Activated naive CD4-positive, alpha-beta T cell treated with anti-CD3 and anti-CD28 coated beads, Interleukin-2, amount 10 ng/mL, durations not matched to agents 7 days and 5 days (primary cell): Measurements from ENCODE around the gene HMGN5.

ENCODE experiments used
- CTCF ChIA-PET: fragments of 350-600 bp; sonication (Branson Sonifier 250); formaldehyde crosslinking; loops from one replicate; lab custom pipeline; 2021; ENCODE audit warnings: antibody characterized with exemption; lab: Charles Lee
- DNase-seq: peaks from one replicate; pipeline ENCODE4 v3.0.0-alpha.2; 2020
- H3K27ac Mint-ChIP-seq: one replicate; pipeline ENCODE4 v1.8.0; 2021; ENCODE audit warnings: mild to moderate bottlenecking, moderate library complexity, mixed read lengths
- H3K27me3 Mint-ChIP-seq: one replicate; pipeline ENCODE4 v1.8.0; 2021; ENCODE audit warnings: mild to moderate bottlenecking, mixed read lengths
- H3K36me3 Mint-ChIP-seq: one replicate; pipeline ENCODE4 v1.8.0; 2021; ENCODE audit warnings: mixed read lengths
- H3K4me1 Mint-ChIP-seq: one replicate; pipeline ENCODE4 v1.8.0; 2021; ENCODE audit warnings: mixed read lengths
- H3K4me3 Mint-ChIP-seq: one replicate; pipeline ENCODE4 v1.8.0; 2021; ENCODE audit warnings: mild to moderate bottlenecking, moderate library complexity, mixed read lengths
- H3K9me3 Mint-ChIP-seq: one replicate; pipeline ENCODE4 v1.8.0; 2021; ENCODE audit warnings: mixed read lengths

Gene HMGN5, protein sequence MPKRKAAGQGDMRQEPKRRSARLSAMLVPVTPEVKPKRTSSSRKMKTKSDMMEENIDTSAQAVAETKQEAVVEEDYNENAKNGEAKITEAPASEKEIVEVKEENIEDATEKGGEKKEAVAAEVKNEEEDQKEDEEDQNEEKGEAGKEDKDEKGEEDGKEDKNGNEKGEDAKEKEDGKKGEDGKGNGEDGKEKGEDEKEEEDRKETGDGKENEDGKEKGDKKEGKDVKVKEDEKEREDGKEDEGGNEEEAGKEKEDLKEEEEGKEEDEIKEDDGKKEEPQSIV

DNA sequence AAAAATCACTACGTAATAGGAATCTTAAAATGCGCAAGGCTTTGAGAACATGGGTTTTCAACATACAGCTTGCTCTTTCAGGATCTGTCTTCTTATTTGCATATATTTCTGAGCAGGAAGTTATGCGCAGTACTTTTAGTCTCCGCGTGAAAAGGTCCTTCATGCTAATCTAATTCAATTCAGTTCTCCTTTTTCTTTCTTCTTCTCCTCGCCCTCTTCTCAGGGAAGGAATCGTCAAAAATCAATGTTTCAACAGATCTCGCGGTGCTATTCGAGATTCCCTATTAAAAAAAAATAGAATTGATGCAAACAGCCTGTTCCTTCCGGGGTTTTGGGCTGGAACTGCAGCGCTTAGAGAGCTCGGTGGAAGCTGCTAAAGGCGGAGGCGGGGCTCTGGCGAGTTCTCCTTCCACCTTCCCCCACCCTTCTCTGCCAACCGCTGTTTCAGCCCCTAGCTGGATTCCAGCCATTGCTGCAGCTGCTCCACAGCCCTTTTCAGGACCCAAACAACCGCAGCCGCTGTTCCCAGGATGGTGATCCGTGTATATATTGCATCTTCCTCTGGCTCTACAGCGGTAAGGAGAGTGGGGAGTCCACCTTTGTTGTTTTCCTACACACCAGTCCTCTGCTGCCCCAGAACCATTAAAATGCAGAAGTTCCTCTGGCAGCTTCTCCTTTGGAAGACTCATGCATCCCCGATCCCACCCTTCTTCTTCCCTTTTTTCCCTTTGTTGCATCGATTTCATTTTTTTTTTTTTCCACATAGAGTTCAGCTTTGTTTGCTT lies at the start of gene HMGN5, which contains the start of gene SH3BGRL:
Gene HMGN5 (minus strand): TSS at position 243 of the 785 bp plus-strand sequence. CDS start 80,364 bp downstream, outside the sequence.
Gene SH3BGRL (plus strand): TSS at position 432 of the 785 bp plus-strand sequence. CDS start 99 bp downstream, at position 531.
- H3K9me3 Mint-ChIP-seq = no peaks in the 10 kb centered on the region
- H3K4me1 Mint-ChIP-seq = peaks cover 39% of the 10 kb centered on the region
- H3K27ac Mint-ChIP-seq = peak within 1 kb of the TSS; percentile 96
- H3K36me3 Mint-ChIP-seq = peaks cover 23% of the 10 kb centered on the region
- H3K27me3 Mint-ChIP-seq = no peaks in the 10 kb centered on the region
- DNase-seq = peak; percentile 81
- CTCF ChIA-PET = interaction anchor here (1.0 to 1.5 kb wide), 3 partner anchors 9 to 81 kb away, joined by 3 to 7 read pairs (median 3); no protein-coding TSS in a partner anchor
- H3K4me3 Mint-ChIP-seq = peak within 1 kb of the TSS; percentile 96

DNA sequence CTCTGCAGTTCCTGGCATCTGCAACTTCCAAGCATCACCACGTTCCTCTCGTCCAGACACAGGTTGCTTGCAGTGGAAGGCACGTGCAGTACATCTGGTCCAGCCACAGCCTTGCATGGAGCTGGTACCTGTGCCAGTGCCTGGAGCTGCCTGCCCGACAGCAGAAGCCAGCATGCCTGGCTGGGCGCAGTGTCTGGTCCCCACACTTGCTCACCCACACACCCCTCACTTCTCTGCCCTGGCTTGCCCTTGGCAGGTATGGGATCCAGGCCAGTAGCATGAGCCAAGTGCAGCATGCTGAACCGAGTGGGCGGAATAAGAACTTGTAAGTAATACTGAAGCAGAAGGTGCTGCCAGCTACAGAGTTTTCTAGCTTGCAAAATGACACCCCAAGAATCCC lies 40.0 kb upstream of the HMGN5 start:
- no peak for DNase-seq
- H3K27ac Mint-ChIP-seq = no peak overlapping the region
- no peaks in the 10 kb centered on the region for H3K27me3 Mint-ChIP-seq
- CTCF ChIA-PET = no interaction called here
- no peak overlapping the region for H3K4me3 Mint-ChIP-seq
- no peaks in the 10 kb centered on the region for H3K4me1 Mint-ChIP-seq
- H3K36me3 Mint-ChIP-seq = peaks cover 26% of the 10 kb centered on the region
- H3K9me3 Mint-ChIP-seq = peaks cover 10% of the 10 kb centered on the region

DNA sequence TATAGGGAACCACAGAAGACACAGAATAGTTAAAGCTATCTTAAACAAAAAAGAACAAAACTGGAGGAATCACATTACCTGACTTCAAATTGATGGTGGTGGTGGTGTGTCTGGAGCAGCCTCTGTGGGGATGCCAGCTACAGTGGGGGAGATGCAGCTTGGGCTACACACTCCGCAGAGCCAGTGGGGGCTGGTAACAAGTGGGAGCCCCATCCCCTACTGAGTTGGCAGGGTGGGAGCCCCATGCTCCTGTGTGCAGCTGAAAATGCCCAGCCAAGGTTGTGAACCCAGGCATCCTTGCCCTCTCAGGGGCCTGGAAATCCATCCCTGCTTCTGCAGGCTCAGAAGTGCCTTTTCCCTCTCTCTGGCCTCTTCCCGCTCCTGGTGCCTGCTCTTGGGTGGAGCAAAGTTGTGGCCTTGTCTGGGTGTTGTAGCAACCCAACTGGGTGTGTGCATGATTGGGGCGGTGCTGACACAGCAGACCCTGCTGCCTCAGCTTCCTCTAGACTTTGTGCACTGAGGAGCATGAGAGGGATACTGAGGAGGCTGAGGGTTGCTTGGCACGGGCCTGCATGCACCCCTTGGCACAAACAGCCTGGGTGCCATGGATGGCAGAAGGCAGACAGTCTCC lies 39.1 kb upstream of the HMGN5 start:
- Mint-ChIP-seq H3K27me3 (no peaks in the 10 kb centered on the region), H3K9me3 (peaks cover 10% of the 10 kb centered on the region), H3K4me3 (no peak overlapping the region), H3K27ac (no peak overlapping the region), H3K36me3 (peaks cover 29% of the 10 kb centered on the region), H3K4me1 (no peaks in the 10 kb centered on the region)
- no peak for DNase-seq
- CTCF ChIA-PET = no interaction called here

DNA sequence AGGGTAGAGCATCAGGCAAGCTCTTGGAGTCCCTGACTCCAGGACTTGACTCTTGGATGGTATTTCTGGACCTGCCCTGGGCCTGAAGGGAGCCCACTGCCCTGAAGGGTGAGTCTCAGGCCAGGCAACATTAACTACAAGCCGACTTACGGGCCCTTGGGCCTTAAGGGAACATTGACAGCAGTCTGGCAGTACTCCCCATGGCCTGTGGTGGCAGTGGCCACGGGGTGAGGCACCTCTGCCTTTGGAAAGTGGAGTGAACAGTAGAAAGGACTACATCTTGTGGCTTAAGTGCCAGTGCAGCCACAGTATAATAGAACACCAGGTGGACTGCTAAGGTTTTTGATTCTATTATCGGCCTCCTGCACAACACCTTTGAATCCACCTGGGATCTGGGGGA lies 36.5 kb upstream of the HMGN5 start:
- Mint-ChIP-seq H3K27me3 (no peaks in the 10 kb centered on the region), H3K4me1 (no peaks in the 10 kb centered on the region), H3K9me3 (peaks cover 10% of the 10 kb centered on the region), H3K27ac (no peak overlapping the region), H3K4me3 (no peak overlapping the region), H3K36me3 (peaks cover 34% of the 10 kb centered on the region)
- CTCF ChIA-PET = no interaction called here
- no peak for DNase-seq

DNA sequence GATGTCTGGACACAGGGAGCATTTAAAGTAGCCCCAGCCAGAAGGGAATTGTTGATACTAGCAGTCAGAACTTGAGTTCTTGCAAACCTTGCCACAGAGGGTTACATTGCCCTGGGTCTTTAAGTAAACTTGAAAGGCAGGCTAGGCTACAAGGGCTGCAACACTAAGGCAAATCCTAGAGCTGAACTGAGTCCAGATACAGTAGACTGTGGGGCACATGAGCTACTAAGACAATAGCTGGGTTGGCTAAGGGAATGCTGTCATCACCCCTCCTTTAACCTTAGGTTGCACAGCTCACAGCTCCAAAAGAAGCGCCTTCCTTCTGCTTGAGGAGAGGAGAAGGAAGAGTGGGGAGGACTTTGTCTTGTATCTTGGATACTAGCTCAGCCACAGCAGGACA lies 35.8 kb upstream of the HMGN5 start:
- H3K36me3 Mint-ChIP-seq = peaks cover 35% of the 10 kb centered on the region

DNA sequence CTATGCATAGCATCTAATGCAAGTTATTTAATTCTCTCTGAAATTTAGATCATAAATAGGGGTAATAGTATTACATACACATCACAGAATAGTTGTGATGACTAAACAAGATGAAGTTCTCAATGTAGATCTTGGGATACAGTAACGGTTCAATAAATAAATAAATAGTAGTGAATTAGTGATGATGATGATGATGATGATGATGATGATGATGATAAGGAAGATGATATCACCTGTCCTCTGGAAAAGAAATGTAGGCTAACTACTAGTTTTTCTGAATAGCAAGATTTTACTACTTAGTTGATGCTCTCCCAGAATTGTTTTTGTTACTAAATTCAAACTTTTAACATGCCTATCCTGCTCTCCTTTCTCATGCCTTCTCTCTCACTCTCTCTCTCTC lies 30.5 kb upstream of the HMGN5 start:
- H3K36me3 Mint-ChIP-seq = peaks cover 17% of the 10 kb centered on the region
- no peaks in the 10 kb centered on the region for H3K9me3 Mint-ChIP-seq
- no peak for DNase-seq
- H3K27me3 Mint-ChIP-seq = no peaks in the 10 kb centered on the region
- H3K4me3 Mint-ChIP-seq = no peak overlapping the region
- no peaks in the 10 kb centered on the region for H3K4me1 Mint-ChIP-seq
- CTCF ChIA-PET = no interaction called here
- H3K27ac Mint-ChIP-seq = no peak overlapping the region

More for the DNA sequence above, 35.8 kb upstream of the HMGN5 start:
- no peak overlapping the region for H3K27ac Mint-ChIP-seq
- H3K9me3 Mint-ChIP-seq = peaks cover 10% of the 10 kb centered on the region
- H3K4me1 Mint-ChIP-seq = no peaks in the 10 kb centered on the region
- DNase-seq = no peak
- CTCF ChIA-PET = no interaction called here
- no peak overlapping the region for H3K4me3 Mint-ChIP-seq
- no peaks in the 10 kb centered on the region for H3K27me3 Mint-ChIP-seq

DNA sequence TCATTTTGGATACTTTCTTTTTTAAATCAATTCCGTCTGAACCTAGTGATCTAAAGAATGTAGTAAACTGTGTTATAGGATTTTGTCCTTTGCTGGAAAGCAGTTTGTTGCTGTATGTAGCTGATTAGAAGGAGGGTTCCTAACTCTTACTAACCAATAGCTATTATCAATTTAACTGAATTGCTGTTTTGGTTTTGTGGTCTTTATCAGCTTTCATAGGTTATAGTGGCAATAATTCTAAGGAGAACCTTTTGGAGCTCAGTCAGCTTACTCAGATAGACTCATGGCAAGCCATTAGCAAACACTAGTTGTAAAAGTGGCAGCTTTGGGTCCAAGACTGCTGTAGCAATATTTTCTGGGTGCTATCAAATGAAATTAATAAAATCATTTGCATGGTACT lies 29.8 kb upstream of the HMGN5 start:
- CTCF ChIA-PET = no interaction called here
- H3K27me3 Mint-ChIP-seq = no peaks in the 10 kb centered on the region
- no peak for DNase-seq
- no peaks in the 10 kb centered on the region for H3K4me1 Mint-ChIP-seq
- H3K9me3 Mint-ChIP-seq = no peaks in the 10 kb centered on the region
- no peak overlapping the region for H3K4me3 Mint-ChIP-seq
- peaks cover 11% of the 10 kb centered on the region for H3K36me3 Mint-ChIP-seq
- H3K27ac Mint-ChIP-seq = no peak overlapping the region

DNA sequence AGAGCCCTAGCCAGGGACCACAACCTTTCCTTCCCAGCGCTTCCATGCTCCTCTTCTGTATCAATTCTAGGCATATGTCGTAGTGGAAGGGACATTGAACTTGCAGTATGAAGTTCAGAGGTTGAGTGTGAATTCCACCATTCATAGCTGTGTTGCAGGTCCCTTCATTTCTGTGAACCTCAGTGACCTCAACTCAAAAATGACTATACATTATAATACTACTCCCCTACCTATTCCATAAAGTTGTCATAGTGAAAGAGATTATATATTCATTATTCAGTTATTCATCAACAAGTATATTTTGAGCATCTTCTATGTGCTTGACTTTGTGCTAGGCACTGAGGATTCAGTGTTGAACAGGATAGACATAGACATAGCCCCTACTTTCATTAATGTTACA lies 28.2 kb upstream of the HMGN5 start:
- Mint-ChIP-seq H3K4me1 (no peaks in the 10 kb centered on the region), H3K36me3 (peaks cover 3% of the 10 kb centered on the region), H3K4me3 (no peak overlapping the region), H3K9me3 (no peaks in the 10 kb centered on the region), H3K27ac (no peak overlapping the region), H3K27me3 (no peaks in the 10 kb centered on the region)
- no peak for DNase-seq
- CTCF ChIA-PET = no interaction called here

DNA sequence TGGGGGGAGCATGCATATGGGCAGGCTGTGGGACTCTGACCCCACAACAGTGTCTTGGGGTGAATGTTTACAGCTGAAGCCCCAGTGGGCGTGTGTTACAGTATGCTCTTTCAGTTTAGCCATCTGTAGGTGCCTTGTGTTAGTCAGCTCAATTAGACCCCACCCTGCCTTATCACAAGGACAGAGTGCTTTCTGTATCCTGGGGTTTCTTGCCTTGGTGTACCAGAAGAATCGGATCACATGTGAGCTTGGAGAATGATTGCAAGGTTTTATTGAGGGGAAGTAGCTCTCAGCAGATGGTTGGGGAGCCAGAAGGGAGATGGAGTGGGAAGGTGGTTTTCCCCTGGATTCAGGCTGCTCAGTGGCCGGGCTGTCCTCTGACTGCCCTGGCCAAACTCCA lies 27.5 kb upstream of the HMGN5 start:
- no peaks in the 10 kb centered on the region for H3K4me1 Mint-ChIP-seq
- DNase-seq = no peak
- CTCF ChIA-PET = no interaction called here
- no peaks in the 10 kb centered on the region for H3K9me3 Mint-ChIP-seq
- peaks cover 3% of the 10 kb centered on the region for H3K36me3 Mint-ChIP-seq
- no peak overlapping the region for H3K4me3 Mint-ChIP-seq
- H3K27me3 Mint-ChIP-seq = no peaks in the 10 kb centered on the region
- no peak overlapping the region for H3K27ac Mint-ChIP-seq

DNA sequence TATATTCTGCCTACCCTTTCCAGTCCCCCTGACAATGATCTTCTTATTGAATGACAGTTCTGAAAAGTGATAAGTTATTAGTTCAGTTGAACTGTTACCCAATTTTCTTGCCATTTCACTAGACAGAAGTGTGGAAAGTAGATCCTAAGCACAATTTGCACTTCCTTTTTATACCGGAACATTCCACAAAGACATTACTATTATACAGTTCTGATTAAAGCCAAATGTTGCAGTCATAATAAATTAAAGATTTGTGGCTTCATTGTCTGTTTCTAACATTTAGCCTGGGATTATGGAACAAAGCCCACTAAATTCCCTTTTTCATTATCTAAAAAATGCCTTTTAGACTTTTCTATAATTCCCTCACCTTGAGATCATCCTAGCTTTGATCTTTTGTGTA lies 14.0 kb upstream of the HMGN5 start:
- H3K36me3 Mint-ChIP-seq = peaks cover 9% of the 10 kb centered on the region
- no peaks in the 10 kb centered on the region for H3K9me3 Mint-ChIP-seq
- H3K4me1 Mint-ChIP-seq = peaks cover 2% of the 10 kb centered on the region
- CTCF ChIA-PET = no interaction called here
- H3K27me3 Mint-ChIP-seq = no peaks in the 10 kb centered on the region
- H3K4me3 Mint-ChIP-seq = no peak overlapping the region
- no peak overlapping the region for H3K27ac Mint-ChIP-seq
- DNase-seq = no peak

DNA sequence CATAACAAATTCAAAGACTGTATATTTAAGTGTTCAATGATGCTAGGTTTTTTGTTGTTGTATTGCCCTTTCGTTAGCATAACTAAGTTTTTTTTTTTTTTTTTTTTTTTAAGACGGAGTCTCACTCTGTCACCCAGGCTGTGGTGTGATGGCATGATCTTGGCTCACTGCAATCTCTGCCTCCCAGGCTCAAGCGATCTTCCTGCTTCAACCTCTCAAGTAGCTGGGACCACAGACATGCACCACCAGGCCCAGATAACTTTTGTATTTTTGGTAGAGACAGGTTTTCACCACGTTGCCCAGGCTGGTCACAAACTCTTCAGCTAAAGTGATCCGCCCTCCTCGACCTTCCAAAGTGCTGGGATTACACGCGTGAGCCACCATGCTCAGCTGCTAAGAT lies 7.2 kb upstream of the HMGN5 start:
- Mint-ChIP-seq H3K4me1 (peaks cover 17% of the 10 kb centered on the region), H3K27ac (no peak overlapping the region), H3K4me3 (no peak overlapping the region), H3K9me3 (no peaks in the 10 kb centered on the region), H3K27me3 (no peaks in the 10 kb centered on the region), H3K36me3 (peaks cover 27% of the 10 kb centered on the region)
- no peak for DNase-seq
- CTCF ChIA-PET = no interaction called here

DNA sequence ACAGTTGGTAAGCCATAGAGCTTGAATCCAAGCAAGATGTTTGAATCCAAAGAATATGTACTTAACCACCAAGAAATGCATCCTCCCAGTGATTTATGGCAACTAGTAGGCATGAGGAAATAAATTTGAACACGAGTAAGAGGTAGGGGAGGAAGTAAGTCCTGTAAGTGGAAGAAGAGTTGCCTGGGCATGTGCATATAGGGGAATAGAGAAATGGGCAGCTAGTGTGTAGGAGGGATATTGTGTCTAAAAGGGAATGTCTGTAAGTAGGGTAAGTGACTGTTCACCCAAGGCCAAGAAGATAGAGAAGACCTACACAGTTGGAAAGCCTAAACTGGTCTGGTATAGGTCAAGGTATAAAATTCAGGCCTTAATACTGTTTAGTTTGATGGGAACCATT lies 4.8 kb upstream of the HMGN5 start:
- no peaks in the 10 kb centered on the region for H3K27me3 Mint-ChIP-seq
- peaks cover 32% of the 10 kb centered on the region for H3K4me1 Mint-ChIP-seq
- CTCF ChIA-PET = no interaction called here
- H3K4me3 Mint-ChIP-seq = no peak overlapping the region
- H3K9me3 Mint-ChIP-seq = no peaks in the 10 kb centered on the region
- peaks cover 28% of the 10 kb centered on the region for H3K36me3 Mint-ChIP-seq
- no peak for DNase-seq
- no peak overlapping the region for H3K27ac Mint-ChIP-seq

DNA sequence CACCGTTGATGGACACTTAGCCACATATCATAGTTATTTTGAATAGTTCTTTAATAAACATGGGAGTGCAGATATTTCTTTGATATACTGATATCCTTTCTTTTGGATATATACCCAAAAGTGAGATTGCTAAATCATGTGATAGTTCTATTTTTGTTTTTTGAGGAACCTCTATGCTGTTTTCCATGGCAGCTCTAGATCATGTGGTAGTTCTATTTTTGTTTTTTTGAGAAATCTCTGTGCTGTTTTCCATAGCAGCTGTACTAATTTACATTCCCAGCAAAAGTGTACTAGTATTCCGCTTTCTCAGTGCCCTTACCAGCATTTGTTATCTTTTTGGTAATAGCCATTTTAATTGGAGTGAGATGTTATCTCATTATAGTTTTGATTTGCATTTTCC lies 3.8 kb upstream of the HMGN5 start:
- Mint-ChIP-seq H3K27ac (no peak overlapping the region), H3K36me3 (peaks cover 28% of the 10 kb centered on the region), H3K9me3 (no peaks in the 10 kb centered on the region), H3K4me1 (peaks cover 39% of the 10 kb centered on the region), H3K4me3 (no peak overlapping the region), H3K27me3 (no peaks in the 10 kb centered on the region)
- CTCF ChIA-PET = no interaction called here
- DNase-seq = no peak

DNA sequence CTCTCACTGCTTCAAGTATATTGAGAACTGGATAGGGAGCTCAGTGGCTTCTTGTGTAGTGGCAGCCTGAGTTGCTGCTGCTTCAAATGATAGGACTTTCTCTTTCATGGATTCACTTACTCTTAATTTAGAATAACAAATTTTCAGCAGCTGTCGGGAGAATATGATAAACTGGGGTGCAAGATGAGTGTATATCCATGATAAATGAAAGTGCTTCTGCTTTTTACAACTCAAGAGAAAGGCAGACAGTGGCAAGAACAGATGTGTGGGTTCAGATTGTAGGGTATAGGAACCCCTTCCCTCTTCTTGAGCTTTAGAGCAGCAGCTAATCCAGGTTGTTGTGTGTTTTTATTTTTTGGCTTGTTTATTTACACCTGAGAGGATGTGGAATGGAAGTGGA lies 1.2 kb upstream of the HMGN5 start:
- Mint-ChIP-seq H3K9me3 (no peaks in the 10 kb centered on the region), H3K36me3 (peaks cover 25% of the 10 kb centered on the region), H3K4me1 (peaks cover 39% of the 10 kb centered on the region), H3K27me3 (no peaks in the 10 kb centered on the region), H3K4me3 (peak overlapping the region; percentile 96), H3K27ac (peak overlapping the region; percentile 96)
- DNase-seq = no peak
- CTCF ChIA-PET = interaction anchor here (0.6 to 1.5 kb wide), 2 partner anchors 10 to 82 kb away, joined by 3 to 7 read pairs; no protein-coding TSS in a partner anchor
